HepG2 (cell line): Measurements from ENCODE around the gene SLC25A22. TPM values are rescaled to one million over a fixed set of nuclear protein-coding genes. Genes with fewer than 3 reads are reported as not detected.

ENCODE experiments used
- BRD4 ChIP-seq: sonication (generic); formaldehyde crosslinking; IDR thresholded peaks from 2 replicates; pipeline ENCODE4 v1.4.0; 2020; ENCODE audit warnings: missing genetic modification reagents
- EED ChIP-seq: sonication (generic); formaldehyde crosslinking; IDR thresholded peaks from 2 replicates; pipeline ENCODE4 v1.5.0; 2020; ENCODE audit warnings: mild to moderate bottlenecking, missing genetic modification reagents
- EHMT2 ChIP-seq: fragments of 200-600 bp; sonication (generic); IDR thresholded peaks from 2 replicates; pipeline ENCODE4 v1.7.0; 2017; ENCODE audit warnings: antibody characterized with exemption, low read depth, low read length, borderline replicate concordance
- FLYWCH1 ChIP-seq: sonication (generic); formaldehyde crosslinking; IDR thresholded peaks from 2 replicates; pipeline ENCODE4 v1.8.1; 2023; ENCODE audit warnings: mild to moderate bottlenecking, missing genetic modification reagents
- GFI1 ChIP-seq: sonication (generic); formaldehyde crosslinking; IDR thresholded peaks from 2 replicates; pipeline ENCODE4 v1.5.0; 2020; ENCODE audit warnings: missing genetic modification reagents, mild to moderate bottlenecking, borderline replicate concordance
- HNRNPUL1 ChIP-seq: fragments of 200-400 bp; formaldehyde crosslinking; IDR thresholded peaks from 2 replicates; pipeline ENCODE4 v1.6.1; 2017; ENCODE audit warnings: low read depth, mild to moderate bottlenecking, low read length, moderate library complexity
- IKZF1 ChIP-seq: fragments of 450-650 bp; IDR thresholded peaks from 2 replicates; pipeline ENCODE4 v1.7.1; 2016
- ISL2 ChIP-seq: sonication (generic); formaldehyde crosslinking; IDR thresholded peaks from 2 replicates; pipeline ENCODE4 v1.5.0; 2020; ENCODE audit warnings: missing genetic modification reagents
- NRL ChIP-seq: sonication (generic); formaldehyde crosslinking; IDR thresholded peaks from 2 replicates; pipeline ENCODE4 v1.5.0; 2020; ENCODE audit warnings: missing genetic modification reagents, mild to moderate bottlenecking, moderate library complexity, borderline replicate concordance
- PPARG ChIP-seq: conservative IDR thresholded peaks from 2 replicates; pipeline ENCODE4 v1.6.1; 2016; ENCODE audit warnings: missing biosample characterization, missing genetic modification reagents
- SP5 ChIP-seq: IDR thresholded peaks from 2 replicates; pipeline ENCODE4 v1.6.1; 2016; ENCODE audit warnings: low read depth, borderline replicate concordance
- TBL1XR1 ChIP-seq: fragments of 150-350 bp; IDR thresholded peaks from 2 replicates; pipeline ENCODE4 v1.6.1; 2014; ENCODE audit warnings: borderline replicate concordance, low read length; ENCODE audit not compliant: partially characterized antibody
- TRIM24 ChIP-seq: sonication (generic); formaldehyde crosslinking; IDR thresholded peaks from 2 replicates; pipeline ENCODE4 v1.8.0; 2022; ENCODE audit warnings: mild to moderate bottlenecking, missing genetic modification reagents
- ZC3H4 ChIP-seq: sonication (generic); formaldehyde crosslinking; IDR thresholded peaks from 2 replicates; pipeline ENCODE4 v1.4.0; 2020; ENCODE audit warnings: missing genetic modification reagents, borderline replicate concordance
- ZFAT ChIP-seq: sonication (generic); formaldehyde crosslinking; conservative IDR thresholded peaks from 2 replicates; pipeline ENCODE4 v1.8.1; 2023; ENCODE audit warnings: missing genetic modification reagents, inconsistent platforms
- ZNF124 ChIP-seq: sonication (generic); formaldehyde crosslinking; IDR thresholded peaks from 2 replicates; pipeline ENCODE4 v1.4.0; 2020; ENCODE audit warnings: missing genetic modification reagents
- ZNF30 ChIP-seq: sonication (generic); formaldehyde crosslinking; IDR thresholded peaks from 2 replicates; pipeline ENCODE4 v1.5.0; 2020; ENCODE audit warnings: mild to moderate bottlenecking, missing genetic modification reagents
- ZNF33A ChIP-seq: sonication (generic); formaldehyde crosslinking; IDR thresholded peaks from 2 replicates; pipeline ENCODE4 v1.5.1; 2020; ENCODE audit warnings: missing genetic modification reagents, mild to moderate bottlenecking, moderate library complexity, borderline replicate concordance
- ZNF589 ChIP-seq: sonication (generic); formaldehyde crosslinking; conservative IDR thresholded peaks from 2 replicates; pipeline ENCODE4 v1.8.0; 2022; ENCODE audit warnings: mild to moderate bottlenecking, moderate library complexity, missing genetic modification reagents
- ZSCAN12 ChIP-seq: sonication (generic); formaldehyde crosslinking; IDR thresholded peaks from 2 replicates; pipeline ENCODE4 v1.9.0; 2021; ENCODE audit warnings: mild to moderate bottlenecking, missing genetic modification reagents
- polyA plus RNA-seq, 8 experiments: library from polyadenylated mRNA; depleted of rRNA in 3 of 8; stranded (reverse) in 7 of 8; unstranded in 1 of 8; fragments of >200 nt; fragmentation: Illumina TruSeq in 4 of 8; extraction: Trizol in 4 of 8; gene quantifications; 2 replicates each; pipeline versions ENCODE4 v1.2.1 to v1.2.3, GENCODE V29; 2011 to 2016; ENCODE audit warnings: low read depth in 4 of 8, missing spikeins in 1 of 8, mixed read lengths in 1 of 8; ENCODE audit not compliant: insufficient read depth in 1 of 8
- total RNA-seq, 5 experiments: library from RNA; depleted of rRNA; stranded (reverse); fragments of >200 nt; fragmentation: Illumina TruSeq; extraction: Trizol; gene quantifications; 2 replicates each; pipeline ENCODE4 v1.2.3, GENCODE V29; 2016; ENCODE audit warnings: low read depth in 1 of 5
- TF ChIP-seq, protein P1 (sequence below): IDR thresholded peaks from 2 replicates; pipeline ENCODE4 v1.6.1; 2012; ENCODE audit warnings: low read length, improper control_type of control experiment
- TF ChIP-seq, protein P2 (sequence below): sonication (generic); formaldehyde crosslinking; IDR thresholded peaks from 2 replicates; pipeline ENCODE4 v1.8.1; 2023; ENCODE audit warnings: mild to moderate bottlenecking, missing genetic modification reagents, borderline replicate concordance
- TF ChIP-seq, protein P3 (sequence below): IDR thresholded peaks from 2 replicates; pipeline ENCODE4 v1.6.1; 2018; ENCODE audit warnings: missing genetic modification reagents, mild to moderate bottlenecking, missing compliant biosample characterization
- TF ChIP-seq, protein P4 (sequence below): sonication (generic); formaldehyde crosslinking; IDR thresholded peaks from 2 replicates; pipeline ENCODE4 v1.4.0; 2020; ENCODE audit warnings: mild to moderate bottlenecking, low read depth, missing genetic modification reagents

SLC25A22 gene
- total and polyA plus RNA-seq, 2 of the 13 experiments (the other 11 are each of a cell fraction or from before 2014, with no cell fraction given): 12.4 to 19.2 TPM

DNA sequence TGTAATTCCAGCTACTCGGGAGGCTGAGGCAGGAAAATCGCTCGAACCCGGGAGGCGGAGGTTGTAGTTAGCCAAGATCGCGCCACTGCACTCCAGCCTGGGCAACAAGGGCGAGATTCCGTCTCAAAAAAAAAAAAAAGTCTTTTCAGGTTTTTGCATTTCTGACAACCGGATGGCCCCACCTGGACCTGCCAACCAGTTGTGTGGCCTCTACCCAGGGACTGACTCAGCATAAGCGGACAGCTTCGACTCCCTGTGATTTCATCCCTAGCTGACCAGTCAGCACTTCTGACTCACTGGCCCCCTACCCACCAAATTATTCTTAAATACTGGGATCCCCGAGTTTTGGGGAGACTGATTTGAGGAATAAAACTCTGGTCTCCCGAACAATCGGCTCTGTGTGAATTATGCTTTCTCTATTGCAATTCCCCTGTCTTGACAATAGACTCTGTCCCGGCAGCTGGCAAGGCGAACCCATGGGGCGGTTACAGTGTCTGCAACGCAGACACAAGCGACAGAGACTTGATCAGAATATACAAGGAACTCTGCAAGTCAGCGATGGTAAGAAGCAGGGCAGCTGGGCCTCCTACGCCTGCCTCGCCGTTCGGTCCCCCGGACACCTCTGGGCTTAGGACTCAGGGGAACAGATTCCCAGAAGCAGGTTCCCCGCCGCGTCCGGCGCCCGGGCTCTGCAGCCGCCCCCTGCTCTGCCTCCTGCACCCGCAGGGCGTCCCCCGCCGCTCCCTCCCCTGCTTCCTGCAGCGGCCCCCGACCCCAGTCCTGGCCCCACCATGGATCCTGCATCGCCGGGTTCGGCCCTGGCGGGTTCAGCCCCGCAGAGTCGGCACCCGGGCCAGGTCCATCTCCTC lies 51.6 kb downstream of the SLC25A22 start (continued):
- TF ChIP-seq PPARG (CRISPR knock-in tag): no peak
- no peak for TF ChIP-seq NRL (CRISPR knock-in tag)
- no peak for TF ChIP-seq EED (CRISPR knock-in tag)
- TF ChIP-seq, protein P1, sequence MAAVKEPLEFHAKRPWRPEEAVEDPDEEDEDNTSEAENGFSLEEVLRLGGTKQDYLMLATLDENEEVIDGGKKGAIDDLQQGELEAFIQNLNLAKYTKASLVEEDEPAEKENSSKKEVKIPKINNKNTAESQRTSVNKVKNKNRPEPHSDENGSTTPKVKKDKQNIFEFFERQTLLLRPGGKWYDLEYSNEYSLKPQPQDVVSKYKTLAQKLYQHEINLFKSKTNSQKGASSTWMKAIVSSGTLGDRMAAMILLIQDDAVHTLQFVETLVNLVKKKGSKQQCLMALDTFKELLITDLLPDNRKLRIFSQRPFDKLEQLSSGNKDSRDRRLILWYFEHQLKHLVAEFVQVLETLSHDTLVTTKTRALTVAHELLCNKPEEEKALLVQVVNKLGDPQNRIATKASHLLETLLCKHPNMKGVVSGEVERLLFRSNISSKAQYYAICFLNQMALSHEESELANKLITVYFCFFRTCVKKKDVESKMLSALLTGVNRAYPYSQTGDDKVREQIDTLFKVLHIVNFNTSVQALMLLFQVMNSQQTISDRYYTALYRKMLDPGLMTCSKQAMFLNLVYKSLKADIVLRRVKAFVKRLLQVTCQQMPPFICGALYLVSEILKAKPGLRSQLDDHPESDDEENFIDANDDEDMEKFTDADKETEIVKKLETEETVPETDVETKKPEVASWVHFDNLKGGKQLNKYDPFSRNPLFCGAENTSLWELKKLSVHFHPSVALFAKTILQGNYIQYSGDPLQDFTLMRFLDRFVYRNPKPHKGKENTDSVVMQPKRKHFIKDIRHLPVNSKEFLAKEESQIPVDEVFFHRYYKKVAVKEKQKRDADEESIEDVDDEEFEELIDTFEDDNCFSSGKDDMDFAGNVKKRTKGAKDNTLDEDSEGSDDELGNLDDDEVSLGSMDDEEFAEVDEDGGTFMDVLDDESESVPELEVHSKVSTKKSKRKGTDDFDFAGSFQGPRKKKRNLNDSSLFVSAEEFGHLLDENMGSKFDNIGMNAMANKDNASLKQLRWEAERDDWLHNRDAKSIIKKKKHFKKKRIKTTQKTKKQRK: no peak
- TF ChIP-seq ZC3H4: no peak
- TF ChIP-seq TRIM24: no peak
- TF ChIP-seq GFI1 (CRISPR knock-in tag): no peak
- TF ChIP-seq EHMT2: no peak
- TF ChIP-seq, protein P2, sequence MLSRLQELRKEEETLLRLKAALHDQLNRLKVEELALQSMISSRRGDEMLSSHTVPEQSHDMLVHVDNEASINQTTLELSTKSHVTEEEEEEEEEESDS (CRISPR knock-in tag): no peak
- TF ChIP-seq HNRNPUL1: no peak
- TF ChIP-seq ZSCAN12 (CRISPR knock-in tag): no peak
- TF ChIP-seq ZFAT (CRISPR knock-in tag): no peak; the same call in 1 of the 2 replicates
- 0 out of 2 replicates have a peak, but pooled peaks have one; percentile 4 for TF ChIP-seq ISL2 (CRISPR knock-in tag)
- TF ChIP-seq SP5 (CRISPR knock-in tag): no peak
- no peak for TF ChIP-seq BRD4
- TF ChIP-seq FLYWCH1: no peak
- TF ChIP-seq, protein P3, sequence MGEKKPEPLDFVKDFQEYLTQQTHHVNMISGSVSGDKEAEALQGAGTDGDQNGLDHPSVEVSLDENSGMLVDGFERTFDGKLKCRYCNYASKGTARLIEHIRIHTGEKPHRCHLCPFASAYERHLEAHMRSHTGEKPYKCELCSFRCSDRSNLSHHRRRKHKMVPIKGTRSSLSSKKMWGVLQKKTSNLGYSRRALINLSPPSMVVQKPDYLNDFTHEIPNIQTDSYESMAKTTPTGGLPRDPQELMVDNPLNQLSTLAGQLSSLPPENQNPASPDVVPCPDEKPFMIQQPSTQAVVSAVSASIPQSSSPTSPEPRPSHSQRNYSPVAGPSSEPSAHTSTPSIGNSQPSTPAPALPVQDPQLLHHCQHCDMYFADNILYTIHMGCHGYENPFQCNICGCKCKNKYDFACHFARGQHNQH (CRISPR knock-in tag): no peak
- no peak for TF ChIP-seq ZNF30 (CRISPR knock-in tag)
- TF ChIP-seq, protein P4, sequence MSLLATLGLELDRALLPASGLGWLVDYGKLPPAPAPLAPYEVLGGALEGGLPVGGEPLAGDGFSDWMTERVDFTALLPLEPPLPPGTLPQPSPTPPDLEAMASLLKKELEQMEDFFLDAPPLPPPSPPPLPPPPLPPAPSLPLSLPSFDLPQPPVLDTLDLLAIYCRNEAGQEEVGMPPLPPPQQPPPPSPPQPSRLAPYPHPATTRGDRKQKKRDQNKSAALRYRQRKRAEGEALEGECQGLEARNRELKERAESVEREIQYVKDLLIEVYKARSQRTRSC (CRISPR knock-in tag): no peak
- TF ChIP-seq ZNF589 (CRISPR knock-in tag): no peak
- no peak for TF ChIP-seq ZNF33A
- no peak for TF ChIP-seq IKZF1
- TF ChIP-seq ZNF124 (CRISPR knock-in tag): 0 out of 2 replicates have a peak, but pooled peaks have one; percentile 4
- TF ChIP-seq TBL1XR1: no peak
